Measurements from ENCODE around the gene VNN1. TPM values are rescaled to one million over a fixed set of nuclear protein-coding genes. Genes with fewer than 3 reads are reported as not detected.

VNN1 gene
- total RNA-seq, 2 donors from 2014 or later, result not detected

GRCh38 chr6:132634796-132635195 lies 79.1 kb downstream of the VNN1 start:
- H3K27ac Mint-ChIP-seq, result no peak overlapping the region
- peaks cover 34% of the 10 kb centered on the region for H3K27me3 Mint-ChIP-seq (ENCODE audit: insufficient read depth)
- TF ChIP-seq CTCF (conservative IDR thresholded peaks at IDR 0.05), result no peak

GRCh38 chr6:132633362-132633761 lies 80.5 kb downstream of the VNN1 start:
- H3K4me3 Mint-ChIP-seq, result no peak overlapping the region
- no peak overlapping the region for H3K27ac ChIP-seq (ENCODE audit: low read depth, low read length)
- peaks cover 47% of the 10 kb centered on the region for H3K27me3 Mint-ChIP-seq (ENCODE audit: insufficient read depth)
- H3K4me1 ChIP-seq (ENCODE audit: control insufficient read depth, insufficient read depth, low read length), result peaks cover 7% of the 10 kb centered on the region
- 84 to 86% methylated on average over 2 of the region's 2 CpGs for WGBS, 2 experiments (ENCODE audit: insufficient coverage in 1 of 2, insufficient read length in 1 of 2)
- no peaks in the 10 kb centered on the region for H3K36me3 Mint-ChIP-seq (ENCODE audit: low read depth)
- TF ChIP-seq CTCF (conservative IDR thresholded peaks at IDR 0.05), result no peak
- DNase-seq, result no peak
- peaks cover 4% of the 10 kb centered on the region for H3K9me3 ChIP-seq (ENCODE audit: control insufficient read depth, low read length)
- H3K27me3 ChIP-seq (ENCODE audit: control insufficient read depth, insufficient read depth, low read length, poor library complexity, severe bottlenecking), result peaks cover 14% of the 10 kb centered on the region
- no peak overlapping the region for H3K27ac Mint-ChIP-seq
- peaks cover 17% of the 10 kb centered on the region for H3K9me3 Mint-ChIP-seq
- H3K9ac ChIP-seq (ENCODE audit: extremely low read depth, low read length, poor library complexity, severe bottlenecking), result no peak overlapping the region
- H3K4me1 Mint-ChIP-seq, result peaks cover 9% of the 10 kb centered on the region
- H3K36me3 ChIP-seq (ENCODE audit: control insufficient read depth, insufficient read depth, low read length), result no peaks in the 10 kb centered on the region
- H3K4me3 ChIP-seq (ENCODE audit: low read length), result no peak overlapping the region

More at GRCh38 chr6:132634796-132635195, 79.1 kb downstream of the VNN1 start:
- WGBS, 2 experiments (ENCODE audit: insufficient coverage in 1 of 2, insufficient read length in 1 of 2), result 88 to 90% methylated on average over 2 to 4 of the region's 4 CpGs
- Histone ChIP-seq H3K4me3 (ENCODE audit: low read length) (no peak overlapping the region), H3K27me3 (ENCODE audit: control insufficient read depth, insufficient read depth, low read length, poor library complexity, severe bottlenecking) (peaks cover 7% of the 10 kb centered on the region), H3K4me1 (ENCODE audit: control insufficient read depth, insufficient read depth, low read length) (peaks cover 7% of the 10 kb centered on the region), H3K9ac (ENCODE audit: extremely low read depth, low read length, poor library complexity, severe bottlenecking) (no peak overlapping the region), H3K9me3 (ENCODE audit: control insufficient read depth, low read length) (no peaks in the 10 kb centered on the region), H3K36me3 (ENCODE audit: control insufficient read depth, insufficient read depth, low read length) (no peaks in the 10 kb centered on the region), H3K27ac (ENCODE audit: low read depth, low read length) (no peak overlapping the region)
- Mint-ChIP-seq H3K4me3 (no peak overlapping the region), H3K4me1 (peaks cover 14% of the 10 kb centered on the region), H3K9me3 (peaks cover 14% of the 10 kb centered on the region), H3K36me3 (ENCODE audit: low read depth) (no peaks in the 10 kb centered on the region)
- DNase-seq, result no peak

Other genes starting within 250 kb of the VNN1 start
- gene STX7, start 200.9 kb downstream of the VNN1 start, total RNA-seq, result 10 to 100 TPM; 36.6 to 41.7 TPM
- gene TAAR9, start 175.8 kb downstream of the VNN1 start, total RNA-seq, result not detected
- gene TAAR8, start 161.4 kb downstream of the VNN1 start, total RNA-seq, result not detected
- not detected for gene TAAR6, start 143.7 kb downstream of the VNN1 start, total RNA-seq
- not detected for gene TAAR5, start 124.3 kb downstream of the VNN1 start, total RNA-seq
- not detected for gene TAAR2, start 89.8 kb downstream of the VNN1 start, total RNA-seq
- not detected for gene TAAR1, start 54.9 kb downstream of the VNN1 start, total RNA-seq
- gene VNN2, start 43.8 kb upstream of the VNN1 start, total RNA-seq, result not detected
- gene SLC18B1, start 84.6 kb upstream of the VNN1 start, total RNA-seq, result 10 to 100 TPM; 10.9 to 15.3 TPM
- 1,000 to 10,000 TPM; 1,249 to 1,298 TPM for gene RPS12, start 100.5 kb upstream of the VNN1 start, total RNA-seq

Measured in endodermal cell (in vitro differentiated cells).